Mesendoderm (in vitro differentiated cells): ENCODE measurements around the gene KLHL26.

Source experiments
- DNase-seq: peaks from one replicate; pipeline ENCODE4 v3.0.0; 2013
- H2AK5ac ChIP-seq: 2 replicates; pipeline ENCODE4 v1.6.1; 2013; ENCODE audit warnings: low read length, inconsistent platforms
- H2BK120ac ChIP-seq: 2 replicates; pipeline ENCODE4 v1.6.1; 2013; ENCODE audit warnings: low read depth, mild to moderate bottlenecking, low read length, moderate library complexity, mixed read lengths
- H2BK15ac ChIP-seq: replicated peaks from 2 replicates; pipeline ENCODE4 v1.6.1; 2013; ENCODE audit warnings: low read depth, mild to moderate bottlenecking, moderate library complexity
- H2BK5ac ChIP-seq: 2 replicates; pipeline ENCODE4 v1.6.1; 2013; ENCODE audit warnings: low read length, inconsistent platforms
- H3K18ac ChIP-seq: 2 replicates; pipeline ENCODE4 v1.6.1; 2013; ENCODE audit warnings: mild to moderate bottlenecking, low read length, mixed read lengths
- H3K23ac ChIP-seq: one replicate; pipeline ENCODE4 v1.6.1; 2013; ENCODE audit warnings: low read length
- H3K27ac ChIP-seq: 2 replicates; pipeline ENCODE4 v1.5.1; 2013; ENCODE audit warnings: low read depth, mild to moderate bottlenecking, inconsistent platforms, low read length, moderate library complexity
- H3K27me3 ChIP-seq: 2 replicates; pipeline ENCODE4 v1.6.1; 2013; ENCODE audit warnings: low read length, control low read depth, mild to moderate bottlenecking, inconsistent platforms; ENCODE audit not compliant: insufficient read depth, poor library complexity
- H3K36me3 ChIP-seq: 2 replicates; pipeline ENCODE4 v1.6.1; 2013; ENCODE audit warnings: low read length, inconsistent platforms; ENCODE audit not compliant: control insufficient read depth, insufficient read depth
- H3K4ac ChIP-seq: one replicate; pipeline ENCODE4 v1.6.1; 2013; ENCODE audit warnings: low read depth, mild to moderate bottlenecking, low read length, moderate library complexity
- H3K4me1 ChIP-seq: 2 replicates; pipeline ENCODE4 v1.6.1; 2013; ENCODE audit warnings: low read depth, low read length, inconsistent platforms; ENCODE audit not compliant: control insufficient read depth
- H3K4me2 ChIP-seq: 2 replicates; pipeline ENCODE4 v1.6.1; 2013; ENCODE audit warnings: low read length
- H3K4me3 ChIP-seq: 2 replicates; pipeline ENCODE4 v1.5.1; 2013; ENCODE audit warnings: mild to moderate bottlenecking, low read length
- H3K56ac ChIP-seq: one replicate; pipeline ENCODE4 v1.6.1; 2013; ENCODE audit warnings: low read length
- H3K79me1 ChIP-seq: 2 replicates; pipeline ENCODE4 v1.6.1; 2013; ENCODE audit warnings: low read length, inconsistent platforms
- H3K79me2 ChIP-seq: 2 replicates; pipeline ENCODE4 v1.6.1; 2013; ENCODE audit warnings: mild to moderate bottlenecking, low read length; ENCODE audit not compliant: control insufficient read depth, insufficient read depth
- H3K9ac ChIP-seq: 2 replicates; pipeline ENCODE4 v1.6.1; 2013; ENCODE audit warnings: low read length, inconsistent platforms
- H4K5ac ChIP-seq: one replicate; pipeline ENCODE4 v1.6.1; 2013; ENCODE audit warnings: low read length
- H4K8ac ChIP-seq: one replicate; pipeline ENCODE4 v1.6.1; 2013; ENCODE audit warnings: low read depth, mild to moderate bottlenecking, control low read depth, low read length, moderate library complexity
- WGBS: extraction: QIAGEN DNeasy Blood & Tissue Kit; methylation state at CpG from one replicate; pipeline ENCODE4 v1.1.7; 2013; ENCODE audit warnings: low lambda C conversion rate, missing lambda C conversion rate; ENCODE audit not compliant: insufficient coverage; ENCODE audit errors: extremely low coverage; 5-methylcytosine and 5-hydroxymethylcytosine counted together

The KLHL26 gene

DNA sequence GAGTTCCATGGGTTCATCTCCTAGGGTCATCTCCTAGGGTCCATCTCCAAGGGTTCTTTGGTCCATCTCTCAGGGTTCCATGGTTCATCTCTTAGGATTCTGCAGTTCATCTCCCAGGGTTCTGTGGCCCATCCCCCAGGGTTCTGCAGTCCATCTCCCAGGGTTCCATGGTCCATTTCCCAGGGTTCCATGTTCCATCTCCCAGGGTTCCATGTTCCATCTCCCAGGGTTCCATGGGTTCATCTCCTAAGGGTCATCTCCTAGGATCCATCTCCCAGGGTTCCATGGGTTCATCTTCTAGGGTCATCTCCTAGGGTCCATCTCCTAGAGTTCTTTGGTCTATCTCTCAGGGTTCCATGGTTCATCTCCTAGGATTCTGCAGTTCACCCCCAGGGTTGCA is 19.3 kb upstream of the KLHL26 start:
- Histone ChIP-seq H3K4ac (no peak overlapping the region), H4K8ac (no peak overlapping the region), H3K4me2 (no peak overlapping the region), H3K4me3 (no peak overlapping the region), H3K27ac (no peak overlapping the region), H3K18ac (no peak overlapping the region), H4K5ac (no peak overlapping the region), H3K27me3 (peaks cover 11% of the 10 kb centered on the region), H2BK5ac (no peak overlapping the region), H3K36me3 (no peaks in the 10 kb centered on the region), H2BK15ac (no peak overlapping the region), H3K79me1 (no peaks in the 10 kb centered on the region), H3K4me1 (no peaks in the 10 kb centered on the region), H3K9ac (no peak overlapping the region), H3K56ac (no peak overlapping the region), H2BK120ac (no peak overlapping the region), H2AK5ac (no peak overlapping the region), H3K79me2 (no peaks in the 10 kb centered on the region), H3K23ac (no peak overlapping the region)
- no peak for DNase-seq

DNA sequence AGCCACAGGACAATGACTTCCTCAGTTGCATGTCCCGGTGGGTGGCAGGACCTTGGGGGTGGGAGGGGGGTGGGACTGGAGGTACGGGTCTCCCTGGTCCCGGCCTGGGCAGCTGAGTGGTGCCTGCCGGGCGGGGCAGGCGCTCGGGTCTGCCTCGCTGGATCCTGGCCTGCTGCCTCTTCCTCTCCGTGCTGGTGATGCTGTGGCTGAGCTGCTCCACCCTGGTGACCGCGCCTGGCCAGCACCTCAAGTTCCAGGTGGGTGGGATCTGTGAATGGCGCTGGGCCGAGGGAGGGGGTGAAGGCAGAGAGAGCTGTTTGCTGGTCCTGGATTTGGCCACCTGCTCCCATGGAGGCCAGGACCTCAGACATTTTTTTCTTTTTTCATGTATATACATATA is 18.6 kb upstream of the KLHL26 start:
- no peak overlapping the region for H3K56ac ChIP-seq
- no peak for DNase-seq
- no peak overlapping the region for H4K5ac ChIP-seq
- H3K4ac ChIP-seq = no peak overlapping the region
- H3K18ac ChIP-seq = no peak overlapping the region
- no peak overlapping the region for H3K9ac ChIP-seq
- H2AK5ac ChIP-seq = no peak overlapping the region
- H3K4me2 ChIP-seq = no peak overlapping the region
- no peak overlapping the region for H3K4me3 ChIP-seq
- H2BK120ac ChIP-seq = no peak overlapping the region
- no peak overlapping the region for H4K8ac ChIP-seq
- H3K79me1 ChIP-seq = no peaks in the 10 kb centered on the region
- H3K27ac ChIP-seq = no peak overlapping the region
- no peak overlapping the region for H3K23ac ChIP-seq
- no CpG with 5 or more reads among the region's 13 CpGs for WGBS
- no peak overlapping the region for H2BK5ac ChIP-seq
- no peaks in the 10 kb centered on the region for H3K4me1 ChIP-seq
- H3K27me3 ChIP-seq = peaks cover 4% of the 10 kb centered on the region
- H3K36me3 ChIP-seq = no peaks in the 10 kb centered on the region
- H3K79me2 ChIP-seq = no peaks in the 10 kb centered on the region
- H2BK15ac ChIP-seq = no peak overlapping the region

DNA sequence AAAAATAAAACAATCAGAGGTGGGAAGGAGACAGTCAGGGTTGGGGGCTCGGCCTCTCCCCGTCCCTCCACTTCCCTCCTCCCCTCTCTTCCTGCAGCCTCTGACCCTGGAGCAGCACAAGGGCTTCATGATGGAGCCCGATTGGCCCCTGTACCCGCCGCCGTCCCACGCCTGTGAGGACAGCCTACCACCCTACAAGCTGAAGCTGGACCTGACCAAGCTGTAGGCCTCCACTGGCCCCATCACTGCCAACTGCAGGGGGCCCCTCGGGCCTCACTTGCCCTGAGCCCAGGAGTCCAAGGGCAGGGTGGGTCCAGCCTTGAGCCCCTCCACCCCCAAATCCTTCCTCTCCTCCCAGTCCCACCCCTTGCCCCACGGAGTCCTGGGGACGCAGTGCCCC is 16.5 kb upstream of the KLHL26 start:
- Histone ChIP-seq H3K18ac (no peak overlapping the region), H3K56ac (no peak overlapping the region), H2AK5ac (no peak overlapping the region), H3K27ac (no peak overlapping the region), H3K4ac (no peak overlapping the region), H4K8ac (no peak overlapping the region), H3K23ac (no peak overlapping the region), H3K9ac (no peak overlapping the region), H3K4me3 (no peak overlapping the region), H3K79me2 (no peaks in the 10 kb centered on the region), H2BK5ac (no peak overlapping the region), H4K5ac (no peak overlapping the region), H3K79me1 (no peaks in the 10 kb centered on the region), H2BK120ac (no peak overlapping the region), H2BK15ac (no peak overlapping the region), H3K36me3 (no peaks in the 10 kb centered on the region), H3K4me1 (no peaks in the 10 kb centered on the region), H3K27me3 (no peaks in the 10 kb centered on the region), H3K4me2 (no peak overlapping the region)
- no peak for DNase-seq
- WGBS = no CpG with 5 or more reads among the region's 10 CpGs

DNA sequence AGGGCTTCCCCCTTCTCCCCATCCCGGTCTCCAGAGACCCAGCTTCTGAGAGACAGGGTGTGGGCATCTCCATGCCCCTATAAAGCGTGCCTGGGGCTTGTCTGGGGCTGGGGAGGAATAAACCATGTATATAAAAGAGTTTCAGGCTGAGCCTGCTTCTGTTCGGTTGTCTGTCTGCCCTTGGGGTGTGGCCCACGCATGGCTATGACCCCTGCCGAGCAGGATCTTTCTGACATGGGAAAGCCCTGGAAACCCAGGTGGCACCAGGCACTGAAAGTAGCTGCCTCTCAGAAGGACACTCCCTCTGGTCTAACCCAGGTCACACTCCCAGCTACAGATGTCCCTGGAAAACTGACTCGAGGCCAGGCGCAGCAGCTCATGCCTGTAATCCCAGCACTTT is 15.9 kb upstream of the KLHL26 start:
- Histone ChIP-seq H3K4ac (no peak overlapping the region), H3K4me1 (no peaks in the 10 kb centered on the region), H3K9ac (no peak overlapping the region), H3K18ac (no peak overlapping the region), H3K27me3 (no peaks in the 10 kb centered on the region), H3K79me2 (no peaks in the 10 kb centered on the region), H2AK5ac (no peak overlapping the region), H2BK120ac (no peak overlapping the region), H3K56ac (no peak overlapping the region), H3K23ac (no peak overlapping the region), H3K36me3 (no peaks in the 10 kb centered on the region), H4K8ac (no peak overlapping the region), H4K5ac (no peak overlapping the region), H3K4me2 (no peak overlapping the region), H3K27ac (no peak overlapping the region), H2BK15ac (no peak overlapping the region), H3K79me1 (no peaks in the 10 kb centered on the region), H2BK5ac (no peak overlapping the region), H3K4me3 (no peak overlapping the region)
- no CpG with 5 or more reads among the region's 7 CpGs for WGBS
- DNase-seq = no peak

DNA sequence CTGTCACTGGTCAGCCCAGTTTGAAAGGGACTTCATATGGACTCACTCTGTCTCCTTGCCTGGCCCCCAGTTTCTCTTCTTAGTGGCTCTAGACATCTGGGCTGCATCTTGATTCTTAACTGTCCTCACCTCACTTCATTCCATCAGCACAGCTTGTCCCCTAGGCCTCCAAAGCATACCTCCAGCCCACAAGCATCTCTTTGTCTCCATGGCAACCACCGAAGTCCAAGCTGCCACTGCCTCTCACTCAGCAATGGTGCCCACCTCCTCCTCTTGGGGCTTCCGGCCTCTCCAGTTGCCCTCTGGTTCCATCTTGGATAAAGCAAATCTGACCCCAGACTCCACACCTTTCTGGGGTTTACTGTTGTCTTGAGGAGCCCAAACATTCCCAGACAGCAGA is 9.9 kb upstream of the KLHL26 start:
- Histone ChIP-seq H3K4me2 (no peak overlapping the region), H3K36me3 (no peaks in the 10 kb centered on the region), H3K9ac (no peak overlapping the region), H4K5ac (no peak overlapping the region), H3K4ac (no peak overlapping the region), H3K79me2 (no peaks in the 10 kb centered on the region), H2BK15ac (no peak overlapping the region), H3K27ac (no peak overlapping the region), H2AK5ac (no peak overlapping the region), H3K4me3 (no peak overlapping the region), H4K8ac (no peak overlapping the region), H2BK5ac (no peak overlapping the region), H2BK120ac (no peak overlapping the region), H3K27me3 (no peaks in the 10 kb centered on the region), H3K23ac (no peak overlapping the region), H3K79me1 (no peaks in the 10 kb centered on the region), H3K56ac (no peak overlapping the region), H3K4me1 (no peaks in the 10 kb centered on the region), H3K18ac (no peak overlapping the region)
- no CpG with 5 or more reads among the region's 2 CpGs for WGBS
- DNase-seq = no peak

DNA sequence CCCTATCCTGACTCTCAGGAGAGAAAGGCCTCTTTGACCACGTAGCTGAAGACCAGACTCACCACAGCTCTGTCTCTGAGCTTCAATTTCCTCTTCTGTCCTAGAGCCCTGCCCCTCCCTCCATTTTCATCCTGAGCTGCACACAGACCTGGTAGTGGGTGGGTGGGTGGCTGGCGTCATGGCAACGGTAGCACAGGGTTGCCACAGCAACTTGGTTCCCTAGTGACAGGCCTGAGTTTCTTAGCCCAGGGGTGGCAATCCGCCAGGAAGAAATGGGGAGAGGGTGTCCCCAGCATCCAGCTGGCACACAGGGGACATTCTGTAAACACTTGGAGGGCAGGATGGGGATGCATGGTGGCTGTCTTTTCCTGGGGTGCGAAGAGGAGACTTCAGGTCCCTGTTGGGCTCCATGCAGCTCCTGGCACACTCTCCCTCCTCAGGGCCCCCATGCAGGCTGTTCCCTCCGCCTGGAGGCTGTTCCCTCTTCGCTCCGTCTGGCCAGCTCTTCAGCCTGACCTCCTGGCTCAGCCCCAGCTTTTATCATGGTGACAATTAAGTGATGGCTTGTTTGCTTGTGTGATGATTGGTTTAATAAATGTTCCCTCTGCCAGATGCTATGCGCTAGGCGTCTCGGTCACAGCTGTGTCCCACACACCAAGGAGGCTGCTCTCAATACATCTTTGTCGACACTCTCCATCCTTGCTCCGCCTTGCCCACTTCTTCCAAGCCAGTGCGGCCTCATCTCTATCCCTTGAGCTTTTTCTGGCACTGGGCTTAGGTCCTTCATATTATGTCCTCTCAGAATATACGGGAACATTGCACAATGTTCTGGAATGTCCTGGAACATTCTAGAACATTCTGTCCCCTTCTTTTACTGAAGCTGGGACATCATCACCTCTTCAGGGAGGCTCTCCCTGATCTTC is 7.4 kb upstream of the KLHL26 start:
- no peak overlapping the region for H3K27ac ChIP-seq
- H3K79me2 ChIP-seq = no peaks in the 10 kb centered on the region
- no peak overlapping the region for H3K56ac ChIP-seq
- H3K79me1 ChIP-seq = no peaks in the 10 kb centered on the region
- WGBS = no CpG with 5 or more reads among the region's 15 CpGs
- no peak overlapping the region for H3K18ac ChIP-seq
- no peak overlapping the region for H2AK5ac ChIP-seq
- no peak for DNase-seq
- H3K4me3 ChIP-seq = no peak overlapping the region
- H3K27me3 ChIP-seq = no peaks in the 10 kb centered on the region
- no peak overlapping the region for H3K4ac ChIP-seq
- H3K9ac ChIP-seq = no peak overlapping the region
- no peak overlapping the region for H4K8ac ChIP-seq
- no peak overlapping the region for H2BK5ac ChIP-seq
- H2BK120ac ChIP-seq = no peak overlapping the region
- H3K4me2 ChIP-seq = no peak overlapping the region
- no peak overlapping the region for H4K5ac ChIP-seq
- H3K36me3 ChIP-seq = no peaks in the 10 kb centered on the region
- no peaks in the 10 kb centered on the region for H3K4me1 ChIP-seq
- H3K23ac ChIP-seq = no peak overlapping the region
- H2BK15ac ChIP-seq = no peak overlapping the region
